Neuronal stem cell (in vitro differentiated cells): ENCODE results near the gene GATD1.

ENCODE experiments used
- DNase-seq: peaks from one replicate; pipeline ENCODE4 v3.0.0-alpha.2; 2013; ENCODE audit warnings: low spot score
- H2AFZ ChIP-seq: one replicate; pipeline ENCODE4 v1.6.1; 2013; ENCODE audit warnings: mild to moderate bottlenecking, low read length, inconsistent platforms
- H2AK5ac ChIP-seq: 2 replicates; pipeline ENCODE4 v1.6.1; 2013; ENCODE audit warnings: low read depth, mild to moderate bottlenecking, inconsistent platforms, low read length, moderate library complexity, mixed read lengths
- H2BK120ac ChIP-seq: 2 replicates; pipeline ENCODE4 v1.6.1; 2013; ENCODE audit warnings: low read depth, mild to moderate bottlenecking, inconsistent platforms, low read length, moderate library complexity, mixed read lengths
- H2BK12ac ChIP-seq: one replicate; pipeline ENCODE4 v1.6.1; 2013; ENCODE audit warnings: low read length, inconsistent platforms
- H2BK15ac ChIP-seq: 2 replicates; pipeline ENCODE4 v1.6.1; 2013; ENCODE audit warnings: mild to moderate bottlenecking, low read length, inconsistent platforms, mixed read lengths
- H2BK5ac ChIP-seq: one replicate; pipeline ENCODE4 v1.6.1; 2013; ENCODE audit warnings: inconsistent platforms, mild to moderate bottlenecking, low read length, moderate library complexity
- H3K14ac ChIP-seq: one replicate; pipeline ENCODE4 v1.6.1; 2013; ENCODE audit warnings: low read length, inconsistent platforms
- H3K18ac ChIP-seq: 2 replicates; pipeline ENCODE4 v1.6.1; 2013; ENCODE audit warnings: low read length, inconsistent platforms
- H3K23ac ChIP-seq: 2 replicates; pipeline ENCODE4 v1.6.1; 2013; ENCODE audit warnings: low read depth, mild to moderate bottlenecking, mixed read lengths, low read length, inconsistent platforms; ENCODE audit not compliant: poor library complexity
- H3K27ac ChIP-seq: replicated peaks from 3 replicates; pipeline ENCODE4 v1.5.1; 2013; ENCODE audit warnings: low read length, inconsistent platforms
- H3K27me3 ChIP-seq, 3 experiments: 2 replicates each; pipeline ENCODE4 v1.6.1; 2013; ENCODE audit warnings: low read length in 3 of 3, mild to moderate bottlenecking in 2 of 3, inconsistent platforms in 1 of 3, low read depth in 1 of 3, mixed read lengths in 1 of 3, moderate library complexity in 1 of 3; ENCODE audit not compliant: control insufficient read depth in 3 of 3, insufficient read depth in 3 of 3
- H3K36me3 ChIP-seq, 2 donors: replicated peaks in 1 of 2; 2 replicates each; pipeline ENCODE4 v1.6.1; 2013; ENCODE audit warnings: low read length in 2 of 2; ENCODE audit not compliant: control insufficient read depth in 2 of 2, insufficient read depth in 2 of 2
- H3K4ac ChIP-seq: 2 replicates; pipeline ENCODE4 v1.6.1; 2013; ENCODE audit warnings: inconsistent platforms, mild to moderate bottlenecking, low read length, moderate library complexity
- H3K4me1 ChIP-seq, 2 donors: 1 replicate in 1 of 2; 2 replicates in 1 of 2; pipeline ENCODE4 v1.6.1; 2013; ENCODE audit warnings: low read length in 2 of 2, low read depth in 1 of 2; ENCODE audit not compliant: control insufficient read depth in 2 of 2, insufficient read depth in 1 of 2
- H3K4me2 ChIP-seq: one replicate; pipeline ENCODE4 v1.6.1; 2013; ENCODE audit warnings: mild to moderate bottlenecking, low read length, inconsistent platforms; ENCODE audit not compliant: insufficient read depth, poor library complexity, severe bottlenecking
- H3K4me3 ChIP-seq, 2 donors: 2 replicates each; pipeline ENCODE4 v1.5.1; 2013; ENCODE audit warnings: low read length in 2 of 2, mild to moderate bottlenecking in 2 of 2, inconsistent platforms in 1 of 2, moderate library complexity in 1 of 2
- H3K79me1 ChIP-seq: one replicate; pipeline ENCODE4 v1.6.1; 2013; ENCODE audit warnings: low read depth, mild to moderate bottlenecking, inconsistent platforms, low read length, moderate library complexity
- H3K9ac ChIP-seq: one replicate; pipeline ENCODE4 v1.6.1; 2013; ENCODE audit warnings: mild to moderate bottlenecking, low read depth, low read length, inconsistent platforms; ENCODE audit not compliant: poor library complexity
- H3K9me3 ChIP-seq, 2 donors: replicated peaks in 1 of 2; 2 replicates each; pipeline versions ENCODE3 to v1.6.1; 2013; ENCODE audit warnings: low read length in 2 of 2, mild to moderate bottlenecking in 2 of 2, inconsistent platforms in 1 of 2, low read depth in 1 of 2, mixed read lengths in 1 of 2, moderate library complexity in 1 of 2; ENCODE audit not compliant: control insufficient read depth in 2 of 2, insufficient read depth in 1 of 2
- H4K8ac ChIP-seq: one replicate; pipeline ENCODE4 v1.6.1; 2013; ENCODE audit warnings: low read depth, mild to moderate bottlenecking, inconsistent platforms, low read length, moderate library complexity
- H4K91ac ChIP-seq: one replicate; pipeline ENCODE4 v1.6.1; 2013; ENCODE audit warnings: low read length, low read depth, mild to moderate bottlenecking, inconsistent platforms; ENCODE audit not compliant: poor library complexity
- WGBS, 2 donors: extraction: QIAGEN DNeasy Blood & Tissue Kit; methylation state at CpG; one replicate each; pipeline ENCODE4 v1.1.7; 2013; ENCODE audit warnings: missing lambda C conversion rate in 2 of 2, mixed read lengths in 1 of 2; ENCODE audit not compliant: insufficient read length in 2 of 2, insufficient replicate concordance in 1 of 2; ENCODE audit errors: extremely low coverage in 2 of 2; 5-methylcytosine and 5-hydroxymethylcytosine counted together

Gene GATD1

GRCh38 chr11:825366-826226 is 48.3 kb upstream of the GATD1 start:
- WGBS, 2 donors = no CpG with 5 or more reads among the region's 12 CpGs
- no peak overlapping the region for H3K4me2 ChIP-seq
- H3K27me3 ChIP-seq = peaks cover 2 to 40% (median 3%) of the 10 kb centered on the region in 3 experiments
- peaks cover 31 to 36% of the 10 kb centered on the region in 2 donors for H3K4me1 ChIP-seq
- no peaks in the 10 kb centered on the region for H3K9me3 ChIP-seq
- no peak for DNase-seq
- no peak overlapping the region for H4K8ac ChIP-seq
- no peak overlapping the region for H3K23ac ChIP-seq
- no peak overlapping the region for H3K14ac ChIP-seq
- peak overlapping the region; percentile 70 for H2AK5ac ChIP-seq
- no peak overlapping the region for H4K91ac ChIP-seq
- H3K18ac ChIP-seq = no peak overlapping the region
- H2AFZ ChIP-seq = no peak overlapping the region
- peak overlapping the region; percentile 60 for H3K9ac ChIP-seq
- no peak overlapping the region for H3K4me3 ChIP-seq
- H3K4ac ChIP-seq = peak overlapping the region; percentile 23
- H2BK15ac ChIP-seq = no peak overlapping the region
- H3K36me3 ChIP-seq = peaks cover 0 to 37% of the 10 kb centered on the region in 2 donors
- H3K27ac ChIP-seq = no peak overlapping the region
- no peak overlapping the region for H2BK5ac ChIP-seq
- H3K79me1 ChIP-seq = peaks cover 3% of the 10 kb centered on the region
- no peak overlapping the region for H2BK120ac ChIP-seq
- no peak overlapping the region for H2BK12ac ChIP-seq

- H3K9ac ChIP-seq = no peak overlapping the region
- H3K4me3 ChIP-seq = no peak overlapping the region
- H2BK5ac ChIP-seq = no peak overlapping the region
- no CpG with 5 or more reads among the region's 11 CpGs for WGBS, 2 donors
- H3K36me3 ChIP-seq = peaks cover 0 to 37% of the 10 kb centered on the region in 2 donors
- H2AFZ ChIP-seq = no peak overlapping the region
- no peak overlapping the region for H3K14ac ChIP-seq
- no peak overlapping the region for H3K4me2 ChIP-seq
- no peak overlapping the region for H2BK12ac ChIP-seq
- no peak overlapping the region for H4K8ac ChIP-seq
- no peak for DNase-seq
- H4K91ac ChIP-seq = no peak overlapping the region
- H2AK5ac ChIP-seq = no peak overlapping the region
- H3K79me1 ChIP-seq = peaks cover 6% of the 10 kb centered on the region
- no peak overlapping the region for H2BK120ac ChIP-seq
- peaks cover 0 to 36% (median 0%) of the 10 kb centered on the region in 3 experiments for H3K27me3 ChIP-seq
- H3K4ac ChIP-seq = no peak overlapping the region
- no peak overlapping the region for H3K18ac ChIP-seq
- H3K9me3 ChIP-seq = no peaks in the 10 kb centered on the region
- H3K4me1 ChIP-seq = peaks cover 33% of the 10 kb centered on the region in 2 donors
- no peak overlapping the region for H2BK15ac ChIP-seq
- H3K23ac ChIP-seq = no peak overlapping the region
- no peak overlapping the region for H3K27ac ChIP-seq
These were observed 47.7 kb upstream of the GATD1 start for GRCh38 chr11:824942-825341.

DNA sequence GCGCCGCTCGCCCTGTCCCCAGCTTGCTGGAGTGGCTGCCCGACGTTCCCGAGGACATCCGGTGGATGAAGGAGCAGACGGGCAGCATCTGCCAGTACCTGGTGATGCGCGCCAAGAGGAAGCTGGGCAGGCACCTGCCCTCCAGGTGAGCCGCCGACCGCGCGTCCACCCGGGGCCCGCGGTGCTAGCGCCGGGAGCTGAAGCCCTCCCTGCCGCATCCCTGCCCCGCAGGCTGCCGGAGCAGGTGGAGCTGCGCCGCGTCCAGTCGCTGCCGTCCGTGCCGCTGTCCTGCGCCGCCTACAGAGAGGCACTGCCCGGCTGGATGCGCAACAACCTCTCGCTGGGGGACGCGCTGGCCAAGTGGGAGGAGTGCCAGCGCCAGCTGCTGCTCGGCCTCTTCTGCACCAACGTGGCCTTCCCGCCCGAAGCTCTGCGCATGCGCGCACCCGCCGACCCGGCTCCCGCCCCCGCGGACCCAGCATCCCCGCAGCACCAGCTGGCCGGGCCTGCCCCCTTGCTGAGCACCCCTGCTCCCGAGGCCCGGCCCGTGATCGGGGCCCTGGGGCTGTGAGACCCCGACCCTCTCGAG is 47.1 kb upstream of the GATD1 start:
- H3K9me3 ChIP-seq = no peaks in the 10 kb centered on the region
- no peak overlapping the region for H2BK12ac ChIP-seq
- no peak overlapping the region for H3K4ac ChIP-seq
- H3K9ac ChIP-seq = no peak overlapping the region
- no peak overlapping the region for H3K23ac ChIP-seq
- no peak overlapping the region for H3K4me3 ChIP-seq
- WGBS, 2 donors = no CpG with 5 or more reads among the region's 59 CpGs
- H2BK15ac ChIP-seq = no peak overlapping the region
- H2BK5ac ChIP-seq = no peak overlapping the region
- peaks cover 6% of the 10 kb centered on the region for H3K79me1 ChIP-seq
- DNase-seq = no peak
- peaks cover 0 to 30% (median 0%) of the 10 kb centered on the region in 3 experiments for H3K27me3 ChIP-seq
- no peak overlapping the region for H2AFZ ChIP-seq
- H2AK5ac ChIP-seq = no peak overlapping the region
- no peak overlapping the region for H4K91ac ChIP-seq
- peaks cover 0 to 37% of the 10 kb centered on the region in 2 donors for H3K36me3 ChIP-seq
- H3K14ac ChIP-seq = no peak overlapping the region
- no peak overlapping the region for H2BK120ac ChIP-seq
- no peak overlapping the region for H3K4me2 ChIP-seq
- H3K27ac ChIP-seq = no peak overlapping the region
- H3K18ac ChIP-seq = no peak overlapping the region
- peaks cover 28% of the 10 kb centered on the region in 2 donors for H3K4me1 ChIP-seq
- H4K8ac ChIP-seq = no peak overlapping the region
